Measurements from ENCODE around the gene WHRN.

DNA sequence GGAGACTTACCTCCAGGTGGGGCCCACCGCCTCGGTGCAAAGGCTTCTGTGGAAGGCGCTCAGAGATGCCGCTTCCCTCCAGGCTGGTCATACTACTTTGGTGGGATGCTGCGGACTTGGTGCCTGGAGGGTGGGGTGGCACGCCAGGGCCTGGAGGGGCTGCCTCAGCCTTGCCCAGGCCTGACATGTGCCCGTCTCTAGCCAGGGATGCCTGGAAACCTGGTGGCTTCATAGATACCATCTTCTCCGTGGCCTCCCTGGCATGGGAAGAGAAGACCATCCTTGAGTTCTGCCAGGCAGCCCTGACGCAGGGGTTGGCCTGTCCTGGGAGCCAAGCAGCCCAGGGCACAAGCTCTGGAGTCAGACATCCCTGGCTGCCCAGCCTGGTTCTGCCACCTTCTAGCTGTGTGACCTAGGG is 147.4 kb downstream of the WHRN start:
- no peak for TF ChIP-seq HOXD1 (CRISPR knock-in tag; IDR thresholded peaks at IDR 0.05)
- TF ChIP-seq ZNF629 (CRISPR knock-in tag; conservative IDR thresholded peaks at IDR 0.05): no peak
- no peak for TF ChIP-seq BHLHE40 (IDR thresholded peaks at IDR 0.05; ENCODE audit: low read length)
- TF ChIP-seq ZMYM3 (CRISPR knock-in tag; IDR thresholded peaks at IDR 0.05): no peak
- TF ChIP-seq, protein P1, sequence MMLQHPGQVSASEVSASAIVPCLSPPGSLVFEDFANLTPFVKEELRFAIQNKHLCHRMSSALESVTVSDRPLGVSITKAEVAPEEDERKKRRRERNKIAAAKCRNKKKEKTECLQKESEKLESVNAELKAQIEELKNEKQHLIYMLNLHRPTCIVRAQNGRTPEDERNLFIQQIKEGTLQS (CRISPR knock-in tag; IDR thresholded peaks at IDR 0.05): no peak
- TF ChIP-seq, protein P2, sequence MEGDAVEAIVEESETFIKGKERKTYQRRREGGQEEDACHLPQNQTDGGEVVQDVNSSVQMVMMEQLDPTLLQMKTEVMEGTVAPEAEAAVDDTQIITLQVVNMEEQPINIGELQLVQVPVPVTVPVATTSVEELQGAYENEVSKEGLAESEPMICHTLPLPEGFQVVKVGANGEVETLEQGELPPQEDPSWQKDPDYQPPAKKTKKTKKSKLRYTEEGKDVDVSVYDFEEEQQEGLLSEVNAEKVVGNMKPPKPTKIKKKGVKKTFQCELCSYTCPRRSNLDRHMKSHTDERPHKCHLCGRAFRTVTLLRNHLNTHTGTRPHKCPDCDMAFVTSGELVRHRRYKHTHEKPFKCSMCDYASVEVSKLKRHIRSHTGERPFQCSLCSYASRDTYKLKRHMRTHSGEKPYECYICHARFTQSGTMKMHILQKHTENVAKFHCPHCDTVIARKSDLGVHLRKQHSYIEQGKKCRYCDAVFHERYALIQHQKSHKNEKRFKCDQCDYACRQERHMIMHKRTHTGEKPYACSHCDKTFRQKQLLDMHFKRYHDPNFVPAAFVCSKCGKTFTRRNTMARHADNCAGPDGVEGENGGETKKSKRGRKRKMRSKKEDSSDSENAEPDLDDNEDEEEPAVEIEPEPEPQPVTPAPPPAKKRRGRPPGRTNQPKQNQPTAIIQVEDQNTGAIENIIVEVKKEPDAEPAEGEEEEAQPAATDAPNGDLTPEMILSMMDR (CRISPR knock-in tag; IDR thresholded peaks at IDR 0.05): no peak
- TF ChIP-seq HIVEP1 (CRISPR knock-in tag; IDR thresholded peaks at IDR 0.05): no peak
- TF ChIP-seq, protein P3, sequence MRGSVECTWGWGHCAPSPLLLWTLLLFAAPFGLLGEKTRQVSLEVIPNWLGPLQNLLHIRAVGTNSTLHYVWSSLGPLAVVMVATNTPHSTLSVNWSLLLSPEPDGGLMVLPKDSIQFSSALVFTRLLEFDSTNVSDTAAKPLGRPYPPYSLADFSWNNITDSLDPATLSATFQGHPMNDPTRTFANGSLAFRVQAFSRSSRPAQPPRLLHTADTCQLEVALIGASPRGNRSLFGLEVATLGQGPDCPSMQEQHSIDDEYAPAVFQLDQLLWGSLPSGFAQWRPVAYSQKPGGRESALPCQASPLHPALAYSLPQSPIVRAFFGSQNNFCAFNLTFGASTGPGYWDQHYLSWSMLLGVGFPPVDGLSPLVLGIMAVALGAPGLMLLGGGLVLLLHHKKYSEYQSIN (CRISPR knock-in tag; IDR thresholded peaks at IDR 0.05; ENCODE audit: borderline replicate concordance): no peak
- no peak for TF ChIP-seq PHF8 (CRISPR knock-in tag; IDR thresholded peaks at IDR 0.05)
- TF ChIP-seq KLF9 (CRISPR knock-in tag; IDR thresholded peaks at IDR 0.05; ENCODE audit: low read depth): no peak

Measured in HepG2 (cell line).